Fibroblast of mammary gland (primary cell): ENCODE data around the gene SLC8A3.
A peak's percentile ranks its signal among the peaks of the same experiment; 100 is the strongest.

Experiments used
- DNase-seq: peaks from one replicate; pipeline ENCODE4 v3.0.0-alpha.2; 2010; ENCODE audit warnings: low read depth
- H3K4me3 ChIP-seq: 2 replicates; pipeline ENCODE4 v1.5.1; 2011; ENCODE audit warnings: low read depth, mild to moderate bottlenecking, low read length, moderate library complexity; ENCODE audit not compliant: control insufficient read depth
- CTCF ChIP-seq: conservative IDR thresholded peaks from 2 replicates; pipeline ENCODE4 v1.5.1; 2011; ENCODE audit warnings: low read depth, low read length, inconsistent platforms; ENCODE audit not compliant: control insufficient read depth, insufficient read depth

Gene SLC8A3

GRCh38 chr14:70014406-70015095 is 174.2 kb downstream of the SLC8A3 start:
- H3K4me3 ChIP-seq = no peak overlapping the region
- no peak for DNase-seq
- TF ChIP-seq CTCF = no peak

- peak; percentile 43 for DNase-seq
- H3K4me3 ChIP-seq = no peak overlapping the region
- TF ChIP-seq CTCF = peak; percentile 87
Measured at GRCh38 chr14:70013271-70013873, 175.4 kb downstream of the SLC8A3 start.

- H3K4me3 ChIP-seq = no peak overlapping the region
- TF ChIP-seq CTCF = no peak
- no peak for DNase-seq
Measured at GRCh38 chr14:70011708-70012107, 177.0 kb downstream of the SLC8A3 start.

GRCh38 chr14:70011098-70011497 is 177.7 kb downstream of the SLC8A3 start:
- DNase-seq = no peak
- no peak overlapping the region for H3K4me3 ChIP-seq
- no peak for TF ChIP-seq CTCF

GRCh38 chr14:70009961-70010360 is 178.8 kb downstream of the SLC8A3 start:
- no peak overlapping the region for H3K4me3 ChIP-seq
- TF ChIP-seq CTCF = no peak
- DNase-seq = no peak

- H3K4me3 ChIP-seq = no peak overlapping the region
- no peak for TF ChIP-seq CTCF
- DNase-seq = no peak
Measured at GRCh38 chr14:70008284-70009262, 180.2 kb downstream of the SLC8A3 start.
